HuH-7 (cell line): ENCODE measurements around the gene HKDC1.
"Not testable (repeated sequence)": the region's sequence is repeated elsewhere in the genome, so short reads cannot be mapped to it uniquely, and the experiment has no call there.

Experiments
- DNase-seq: peaks from one replicate; pipeline ENCODE4 v3.0.0; 2011; ENCODE audit warnings: low spot score

The HKDC1 gene

DNA sequence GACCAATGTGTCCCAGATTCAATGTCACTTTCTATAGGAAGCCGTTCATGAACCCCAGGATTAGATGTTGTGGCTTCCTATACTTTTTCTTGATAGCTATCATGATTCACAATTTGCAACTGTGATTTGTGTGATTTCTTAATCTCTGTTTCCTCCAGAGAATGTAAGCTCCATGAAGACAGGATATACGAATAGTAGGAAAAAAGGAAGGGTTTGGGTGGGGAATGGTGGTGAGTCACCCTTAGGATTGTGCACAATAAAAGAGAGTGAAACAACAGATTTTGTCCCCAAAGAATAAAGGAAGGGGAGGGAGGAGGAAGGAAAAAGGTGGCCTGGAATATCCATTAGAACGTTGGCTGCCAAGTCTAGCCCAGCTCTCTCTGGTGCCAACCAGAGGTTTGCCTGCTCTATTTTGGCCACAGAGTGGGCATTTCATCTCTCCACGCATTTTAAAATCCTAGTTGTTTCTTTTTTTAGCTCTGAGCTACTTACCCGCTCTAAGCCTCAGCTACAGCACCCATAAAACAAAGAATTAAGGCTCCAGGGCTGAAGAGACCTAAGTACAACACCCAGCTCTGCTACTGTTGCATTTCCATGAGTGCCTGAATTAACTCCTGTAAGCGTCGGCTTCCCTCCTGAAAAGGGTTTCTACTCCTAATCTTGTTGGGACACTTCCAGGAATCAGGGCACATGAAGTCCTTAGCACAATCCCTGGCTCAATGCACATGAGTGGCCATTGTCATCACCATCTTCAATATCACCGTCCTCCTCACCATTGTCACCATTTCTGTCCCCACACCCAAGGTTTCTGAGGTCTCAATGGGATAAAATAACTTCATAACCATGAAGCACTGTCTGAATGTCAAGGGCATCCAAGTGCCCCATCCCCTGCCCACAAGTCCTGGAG lies 61.6 kb downstream of the HKDC1 start:
- DNase-seq = no peak

DNA sequence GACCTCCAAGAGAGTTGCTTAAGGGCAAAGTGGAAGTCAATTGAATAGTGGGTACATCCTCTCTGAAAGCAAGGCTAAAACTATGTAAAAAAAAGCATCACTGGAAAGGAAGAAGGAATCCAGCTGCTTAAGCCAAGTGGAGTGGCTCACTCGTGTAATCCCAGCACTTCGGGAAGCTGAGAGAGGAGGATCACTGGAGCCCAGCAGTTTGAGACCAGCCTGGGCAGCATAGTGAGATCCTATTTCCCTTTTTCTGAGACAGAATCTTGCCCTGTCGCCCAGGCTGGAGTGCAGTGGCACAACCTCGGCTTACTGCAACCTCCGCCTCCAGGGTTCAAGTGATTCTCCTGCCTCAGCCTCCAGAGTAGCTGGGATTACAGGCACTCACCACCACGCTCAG lies 64.3 kb downstream of the HKDC1 start:
- DNase-seq = not testable (repeated sequence)

DNA sequence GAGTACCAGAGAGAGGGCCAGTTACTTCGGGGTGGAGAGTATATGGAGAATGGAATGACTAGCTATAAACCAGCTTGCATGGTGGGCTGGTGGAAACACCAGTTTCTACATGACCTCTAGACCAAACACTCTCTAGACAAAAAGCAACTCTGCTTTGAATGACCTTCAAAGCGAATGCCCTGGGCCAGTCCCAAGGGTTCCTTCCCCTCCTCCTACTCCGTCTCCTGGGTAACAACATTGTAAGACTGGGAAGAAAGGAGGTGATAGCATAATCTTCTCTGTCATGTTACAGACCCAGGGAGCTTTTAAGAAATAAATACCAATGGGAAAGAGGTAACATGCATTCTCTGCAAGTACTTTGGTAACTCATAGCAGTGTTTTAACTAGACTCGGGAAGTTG lies 65.6 kb downstream of the HKDC1 start:
- no peak for DNase-seq

DNA sequence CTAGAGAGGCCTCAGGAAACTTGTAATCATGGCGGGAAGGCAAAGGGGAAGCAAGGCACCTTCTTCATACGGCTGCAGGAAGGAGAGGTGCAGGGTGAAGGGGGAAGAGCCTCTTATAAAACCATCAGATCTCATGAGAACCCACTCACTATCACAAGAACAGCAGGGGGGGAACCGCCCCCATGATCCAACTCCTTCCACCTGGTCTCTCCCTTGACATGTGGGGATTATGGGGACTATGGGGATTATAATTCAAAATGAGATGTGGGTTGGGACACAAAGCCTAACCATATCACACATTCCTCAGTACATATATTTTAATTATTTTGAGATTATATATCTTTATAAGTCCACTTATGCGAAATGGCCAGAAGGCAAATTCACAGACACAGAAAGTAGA lies 67.0 kb downstream of the HKDC1 start:
- no peak for DNase-seq

DNA sequence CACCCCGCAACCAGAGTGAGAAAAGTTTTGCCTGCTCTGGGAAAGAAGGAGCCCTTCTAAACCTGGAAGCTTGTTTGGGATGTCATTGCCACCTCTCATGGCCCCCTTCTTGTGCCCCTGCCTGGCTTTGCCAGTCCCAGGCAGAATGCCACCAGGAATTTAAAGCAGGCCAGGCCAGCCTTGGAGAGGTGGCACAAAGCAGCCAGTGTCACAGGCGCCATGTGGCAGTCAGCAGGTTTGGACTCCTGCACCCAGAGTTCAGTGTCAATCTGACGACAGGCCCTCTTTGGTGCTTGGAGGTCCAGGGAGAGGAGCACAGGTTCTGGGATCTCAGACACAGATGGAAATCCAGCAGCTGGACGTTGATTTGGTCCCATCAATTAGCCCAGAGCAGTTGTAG lies 70.9 kb downstream of the HKDC1 start:
- no peak for DNase-seq

DNA sequence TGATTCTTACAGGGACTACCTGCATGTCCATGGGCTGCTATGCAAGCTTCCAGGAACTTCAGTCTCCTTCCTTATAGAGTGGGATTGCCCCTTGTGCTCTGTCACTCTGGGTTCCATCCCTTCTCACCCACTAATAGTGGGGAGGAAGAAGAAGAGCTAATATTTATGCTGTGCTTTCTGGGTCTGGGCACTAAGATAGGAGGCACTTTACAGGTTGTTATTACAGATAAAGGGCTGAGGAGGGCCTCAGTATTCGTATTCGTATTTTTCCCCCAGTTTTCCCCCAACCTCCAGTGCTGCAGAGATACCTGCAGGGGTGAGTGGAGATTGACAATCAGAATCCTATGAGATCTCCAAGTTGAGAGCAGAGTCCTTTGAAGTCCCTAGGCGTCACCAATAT lies 72.3 kb downstream of the HKDC1 start:
- DNase-seq = no peak

DNA sequence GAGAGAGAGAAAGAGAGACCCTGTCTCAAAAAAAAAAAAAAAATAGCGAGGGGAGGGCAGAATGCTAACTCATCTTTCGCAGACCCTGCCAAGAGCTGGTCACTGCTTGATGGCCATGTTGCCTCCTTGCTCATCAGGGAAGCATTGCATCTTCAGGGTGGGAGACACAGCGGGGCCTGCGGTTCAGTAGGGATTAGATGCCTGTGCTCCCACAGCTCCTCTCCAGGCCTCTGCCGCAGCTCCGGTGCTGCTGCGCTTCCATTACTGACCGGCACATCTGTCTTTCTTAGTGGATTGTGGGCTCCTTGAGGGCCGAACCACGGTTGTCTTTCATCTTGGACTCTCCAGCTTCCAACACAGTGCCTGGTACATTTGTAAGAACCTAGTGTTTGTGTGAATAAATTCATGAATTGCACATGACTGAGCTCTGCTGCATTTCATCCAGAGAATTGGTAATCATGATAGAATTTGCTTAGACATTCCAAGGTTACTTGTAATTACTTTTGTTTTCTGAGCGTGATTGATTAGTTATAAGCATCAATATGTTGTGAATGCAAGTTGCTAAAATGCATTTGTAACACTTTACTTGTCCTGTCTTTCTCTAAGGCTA lies 75.0 kb downstream of the HKDC1 start:
- no peak for DNase-seq

DNA sequence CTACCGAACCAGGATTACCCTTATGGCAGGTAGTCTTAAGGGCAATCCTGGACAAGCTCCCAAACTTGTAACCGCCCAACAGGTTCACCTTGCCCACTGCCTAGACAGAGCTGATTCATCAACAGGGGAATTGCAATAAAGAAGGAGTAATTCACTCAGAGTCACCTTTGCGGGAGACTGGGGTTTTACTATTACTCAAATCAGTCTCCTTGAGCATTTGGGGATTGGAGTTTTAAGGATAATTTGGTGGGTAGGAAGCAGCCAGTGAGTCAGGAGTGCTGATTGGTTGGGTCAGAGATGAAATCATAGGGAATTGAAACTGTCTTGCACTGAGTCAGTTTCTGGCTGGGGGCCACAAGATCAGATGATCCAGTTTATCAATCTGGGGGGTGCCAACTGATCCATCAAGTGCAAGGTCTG lies 83.5 kb downstream of the HKDC1 start:
- no peak for DNase-seq

DNA sequence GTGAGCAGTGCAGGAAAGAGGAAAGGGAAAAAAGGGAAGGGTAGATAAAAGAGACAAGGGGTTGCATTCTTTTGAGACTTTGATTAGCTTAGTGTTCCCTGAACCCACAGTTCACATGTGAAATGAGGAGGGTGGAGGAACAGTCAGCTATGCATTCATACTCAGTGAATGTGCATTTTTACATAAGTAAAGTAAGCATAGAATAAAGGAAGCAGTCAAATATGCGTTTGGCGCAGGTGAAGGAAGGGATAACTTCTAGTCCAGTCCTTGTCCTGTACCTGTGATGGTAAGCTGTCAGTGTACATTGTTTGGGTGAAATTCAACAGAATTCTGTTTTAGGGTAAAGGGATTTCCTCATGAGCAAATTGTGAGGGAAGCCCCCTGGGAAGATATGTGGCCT lies 86.3 kb downstream of the HKDC1 start:
- DNase-seq = no peak

DNA sequence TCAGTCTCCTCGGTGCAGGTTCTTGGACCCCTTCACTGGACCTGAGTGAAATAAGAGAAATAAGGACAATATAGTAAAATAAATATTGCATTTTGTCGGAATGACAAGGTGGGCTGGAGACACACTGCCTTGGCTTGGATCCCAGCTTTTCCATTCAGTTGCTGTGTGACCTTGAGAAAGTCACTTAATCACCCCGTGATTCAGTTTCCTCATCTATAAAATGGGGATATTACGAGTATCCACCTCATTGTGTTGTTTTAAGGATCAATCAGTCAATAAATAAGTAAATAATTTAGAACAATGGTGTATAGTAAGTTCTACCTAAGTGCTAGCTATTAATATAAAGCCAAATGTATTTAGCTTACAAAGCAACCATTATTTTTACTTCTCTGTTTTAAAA lies 87.3 kb downstream of the HKDC1 start:
- DNase-seq = no peak

DNA sequence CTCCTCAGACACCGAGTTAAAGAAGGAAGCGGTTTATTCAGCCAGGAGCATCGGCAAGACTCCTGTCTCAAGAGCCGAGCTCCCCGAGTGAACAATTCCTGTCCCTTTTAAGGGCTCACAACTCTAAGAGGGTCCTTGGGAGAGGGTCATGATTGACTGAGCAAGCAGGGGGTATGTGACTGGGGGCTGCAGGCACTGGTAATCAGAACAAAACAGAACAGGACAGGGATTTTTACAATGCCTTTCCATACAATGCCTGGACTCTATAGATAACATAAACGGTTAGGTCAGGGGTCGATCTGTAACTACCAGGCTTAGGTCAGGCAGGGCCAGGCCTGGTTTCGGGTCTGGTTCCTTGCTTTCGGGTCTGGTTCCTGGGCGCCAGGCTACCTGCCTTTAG lies 88.2 kb downstream of the HKDC1 start:
- not testable (repeated sequence) for DNase-seq

DNA sequence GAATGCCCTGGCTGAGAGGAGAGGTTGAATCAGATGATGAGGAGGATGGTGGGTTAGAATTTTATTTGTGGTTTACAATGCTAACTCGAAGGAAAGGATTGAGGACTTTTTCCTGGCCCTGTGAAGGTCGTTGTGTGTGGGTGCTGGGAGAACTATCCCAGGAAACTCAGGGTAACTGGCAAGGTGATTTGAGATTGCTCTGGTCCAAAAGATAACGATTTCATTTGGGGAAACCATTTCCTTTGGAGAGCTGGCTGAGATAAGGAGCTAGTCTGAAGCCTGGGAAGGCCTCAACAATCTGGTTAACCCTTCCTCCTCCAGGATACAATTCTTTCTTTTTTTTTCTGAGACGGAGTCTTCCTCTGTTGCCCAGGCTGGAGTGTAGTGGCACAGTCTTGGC lies 91.2 kb downstream of the HKDC1 start:
- no peak for DNase-seq

DNA sequence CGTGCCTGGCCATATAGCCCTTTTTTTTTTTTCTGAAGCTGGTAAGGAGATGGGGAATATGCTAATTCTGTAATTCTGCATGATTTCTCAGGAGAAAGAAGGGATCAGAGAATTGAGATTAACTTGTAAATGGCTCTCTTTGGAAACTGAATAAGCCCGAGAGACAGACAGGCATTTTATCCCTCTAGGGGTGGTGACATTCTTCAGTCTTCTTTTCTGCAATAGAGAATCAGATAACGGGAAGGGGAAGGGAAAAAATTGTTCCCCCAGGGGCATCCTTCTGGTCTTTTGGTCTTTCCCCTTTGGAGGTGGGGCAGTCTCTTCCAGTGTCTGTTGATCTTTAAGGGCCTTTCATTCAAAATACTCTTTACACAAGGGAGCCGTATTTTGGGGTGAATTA lies 92.4 kb downstream of the HKDC1 start:
- DNase-seq = no peak

DNA sequence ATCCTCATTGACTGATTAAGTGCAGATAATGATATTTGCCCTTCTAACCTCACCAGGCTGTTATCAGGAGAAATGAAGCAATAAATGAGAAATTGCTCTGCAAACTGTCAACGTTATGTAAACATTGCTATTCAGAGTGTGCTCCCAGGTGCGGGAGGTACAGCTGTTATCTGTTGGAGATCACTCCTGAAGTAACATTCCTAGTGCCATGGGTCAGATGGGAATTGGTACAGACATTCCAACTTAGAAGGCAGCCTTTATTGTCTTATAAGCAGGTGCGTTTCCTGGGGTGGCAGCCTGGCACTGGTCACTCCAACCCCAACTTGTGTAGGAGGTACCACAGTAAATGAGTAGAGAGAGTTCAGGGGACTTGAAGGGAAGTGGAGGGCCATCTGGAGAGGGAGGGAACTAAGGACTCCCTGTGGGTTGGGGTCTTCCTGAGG lies 95.0 kb downstream of the HKDC1 start:
- no peak for DNase-seq

DNA sequence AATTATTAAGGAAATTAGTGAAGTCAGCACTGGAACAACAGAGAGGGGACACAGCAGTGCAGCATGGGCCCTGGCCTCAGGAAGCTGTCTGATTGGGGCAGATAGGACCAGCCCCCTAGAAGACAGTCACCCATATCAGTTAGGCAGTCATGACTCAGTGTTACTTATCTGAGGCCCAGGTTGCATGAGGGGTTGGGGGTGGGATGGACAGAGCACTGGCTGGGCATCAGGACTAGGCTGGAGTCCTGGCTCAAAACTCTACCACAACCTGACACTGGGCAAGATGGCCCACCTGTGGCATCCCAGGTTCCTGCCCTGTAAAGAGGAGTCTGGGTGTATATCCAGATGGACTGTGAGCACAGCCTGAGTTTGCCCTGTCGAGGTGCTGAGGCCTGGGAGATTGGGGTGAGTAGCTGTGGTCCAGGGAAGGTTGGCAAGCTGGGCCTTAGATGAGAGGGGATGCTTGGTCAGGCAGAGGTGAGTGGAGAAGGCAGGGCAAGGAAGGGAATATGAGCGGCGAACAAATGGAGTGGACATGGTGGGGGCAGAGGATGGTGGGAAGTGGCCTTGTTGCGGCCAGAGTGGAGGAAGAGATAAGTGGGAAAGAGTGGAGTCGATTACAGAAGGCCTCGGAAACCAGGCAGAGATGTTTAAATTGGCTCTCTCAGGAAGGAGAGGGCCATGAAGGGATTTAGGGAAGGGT lies 95.6 kb downstream of the HKDC1 start:
- no peak for DNase-seq

DNA sequence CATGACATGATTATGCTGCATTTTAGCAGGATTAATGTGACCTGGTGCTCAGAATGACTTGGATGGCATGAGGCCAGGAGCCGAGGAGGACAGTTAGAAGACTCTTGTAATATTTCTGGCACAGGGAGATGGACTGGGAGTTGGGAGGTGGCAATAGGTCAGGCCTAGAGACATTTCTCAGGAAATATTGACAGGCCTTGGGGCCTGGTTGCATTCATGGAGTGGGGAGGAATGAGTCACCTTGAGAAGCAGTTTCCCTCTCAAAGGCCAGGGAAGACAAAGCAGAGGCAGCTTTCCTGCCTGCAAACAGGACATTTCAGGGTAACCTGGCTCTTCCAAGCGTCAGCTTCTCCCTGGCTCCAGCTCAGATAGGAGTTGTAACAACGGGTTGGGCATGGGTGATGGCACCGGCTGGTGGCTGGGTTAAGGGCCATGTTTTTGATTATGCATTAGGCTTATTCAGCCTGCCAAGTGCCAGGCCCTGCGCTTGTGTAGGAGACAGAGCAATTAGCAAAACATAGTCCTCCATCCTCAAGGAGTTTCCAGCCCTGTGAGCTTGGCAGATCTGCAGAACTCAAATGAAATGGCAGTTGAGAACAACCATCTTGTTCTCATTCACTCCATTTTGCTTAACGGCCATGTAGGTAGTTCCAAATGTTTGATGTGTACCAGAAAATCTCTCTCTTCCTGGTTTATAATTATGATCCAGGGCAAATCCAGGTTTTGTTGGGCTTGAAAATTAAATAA lies 96.4 kb downstream of the HKDC1 start:
- DNase-seq = no peak
